ENCODE results near the gene FAM216B. TPM values are rescaled to one million over a fixed set of nuclear protein-coding genes. Genes with fewer than 3 reads are reported as not detected.

Gene FAM216B
- total RNA-seq, 4 donors from 2014 or later: not detected

GRCh38 chr13:42796747-42797356 is 15.5 kb downstream of the FAM216B start:
- WGBS, 2 donors: 75 to 81% methylated on average over 7 of the region's 7 CpGs
- no peak for DNase-seq (ENCODE audit: low spot score in 2 of 2)
- TF ChIP-seq CTCF (IDR thresholded peaks at IDR 0.05) (no peak), POLR2A (IDR thresholded peaks at IDR 0.05) (no peak)
- intact Hi-C loops (cut with DNase I; ENCODE audit: low total_unique reads): no loop called here
- H3K4me3 ChIP-seq (ENCODE audit: low read depth, poor library complexity, severe bottlenecking): no peak overlapping the region

- H3K4me3 ChIP-seq (ENCODE audit: low read depth, poor library complexity, severe bottlenecking): no peak overlapping the region
- DNase-seq (ENCODE audit: low spot score in 2 of 2): no peak
- TF ChIP-seq POLR2A (IDR thresholded peaks at IDR 0.05) (no peak), CTCF (IDR thresholded peaks at IDR 0.05) (no peak)
- intact Hi-C loops (cut with DNase I; ENCODE audit: low total_unique reads): no loop called here
- 46 to 54% methylated on average over 6 of the region's 6 CpGs for WGBS, 2 donors
Observed at GRCh38 chr13:42798118-42798517, 16.7 kb downstream of the FAM216B start.

- intact Hi-C loops (cut with DNase I; ENCODE audit: low total_unique reads): no loop called here
- H3K4me3 ChIP-seq (ENCODE audit: low read depth, poor library complexity, severe bottlenecking): no peak overlapping the region
- DNase-seq (ENCODE audit: low spot score in 2 of 2): no peak
- TF ChIP-seq CTCF (IDR thresholded peaks at IDR 0.05) (no peak), POLR2A (IDR thresholded peaks at IDR 0.05) (no peak)
- WGBS, 2 donors: 51 to 55% methylated on average over 5 of the region's 5 CpGs
Observed at GRCh38 chr13:42800109-42800643, 18.8 kb downstream of the FAM216B start.

- TF ChIP-seq POLR2A (IDR thresholded peaks at IDR 0.05): no peak
- no peak for TF ChIP-seq CTCF (IDR thresholded peaks at IDR 0.05)
- DNase-seq (ENCODE audit: low spot score in 2 of 2): no peak
- no peak overlapping the region for H3K4me3 ChIP-seq (ENCODE audit: low read depth, poor library complexity, severe bottlenecking)
- WGBS, 2 donors: 65 to 84% methylated on average over 2 of the region's 2 CpGs
- intact Hi-C loops (cut with DNase I; ENCODE audit: low total_unique reads): no loop called here
Observed at GRCh38 chr13:42803563-42804204, 22.3 kb downstream of the FAM216B start.

GRCh38 chr13:42804244-42804874 is 23.0 kb downstream of the FAM216B start:
- intact Hi-C loops (cut with DNase I; ENCODE audit: low total_unique reads): no loop called here
- no peak for DNase-seq (ENCODE audit: low spot score in 2 of 2)
- 62 to 68% methylated on average over 4 of the region's 4 CpGs for WGBS, 2 donors
- TF ChIP-seq CTCF (IDR thresholded peaks at IDR 0.05) (no peak), POLR2A (IDR thresholded peaks at IDR 0.05) (no peak)
- no peak overlapping the region for H3K4me3 ChIP-seq (ENCODE audit: low read depth, poor library complexity, severe bottlenecking)

Data from lower leg skin (tissue), 4 donors.